HG03060 (cell line): Measurements from ENCODE around the gene FOXR1.

Experiments used
- ATAC-seq: cut with Tn5 transposase; IDR thresholded peaks from one replicate; pipeline ENCODE4 v1.9.1; 2021; ENCODE audit warnings: low read depth, moderate number of reproducible peaks; ENCODE audit not compliant: unreplicated experiment

FOXR1 gene

GRCh38 chr11:119025099-119025473 is 53.5 kb downstream of the FOXR1 start:
- ATAC-seq = no peak

- ATAC-seq = no peak
These were observed 54.0 kb downstream of the FOXR1 start for GRCh38 chr11:119025541-119025940.

- ATAC-seq = no peak
These were observed 54.6 kb downstream of the FOXR1 start for GRCh38 chr11:119025978-119026766.

- no peak for ATAC-seq
These were observed 55.4 kb downstream of the FOXR1 start for GRCh38 chr11:119026970-119027369.

GRCh38 chr11:119027561-119028345 is 56.2 kb downstream of the FOXR1 start:
- ATAC-seq = no peak

- no peak for ATAC-seq
These were observed 56.9 kb downstream of the FOXR1 start for GRCh38 chr11:119028346-119029068.

GRCh38 chr11:119029069-119029339 is 57.4 kb downstream of the FOXR1 start:
- no peak for ATAC-seq

- no peak for ATAC-seq
These were observed 57.9 kb downstream of the FOXR1 start for GRCh38 chr11:119029340-119030028.

GRCh38 chr11:119030029-119030328 is 58.4 kb downstream of the FOXR1 start:
- ATAC-seq = no peak

- peak; percentile 80 for ATAC-seq
These were observed 58.9 kb downstream of the FOXR1 start, which contains the start of gene SLC37A4 for GRCh38 chr11:119030329-119031047. TSS of gene SLC37A4 (minus strand) at chr11:119030877.
